ELR (cell line): ENCODE results near the gene CAMKK1.

ENCODE experiments used
- DNase-seq: peaks from one replicate; pipeline ENCODE4 v3.0.0-alpha.2; 2015; ENCODE audit warnings: low read depth

CAMKK1 gene

DNA sequence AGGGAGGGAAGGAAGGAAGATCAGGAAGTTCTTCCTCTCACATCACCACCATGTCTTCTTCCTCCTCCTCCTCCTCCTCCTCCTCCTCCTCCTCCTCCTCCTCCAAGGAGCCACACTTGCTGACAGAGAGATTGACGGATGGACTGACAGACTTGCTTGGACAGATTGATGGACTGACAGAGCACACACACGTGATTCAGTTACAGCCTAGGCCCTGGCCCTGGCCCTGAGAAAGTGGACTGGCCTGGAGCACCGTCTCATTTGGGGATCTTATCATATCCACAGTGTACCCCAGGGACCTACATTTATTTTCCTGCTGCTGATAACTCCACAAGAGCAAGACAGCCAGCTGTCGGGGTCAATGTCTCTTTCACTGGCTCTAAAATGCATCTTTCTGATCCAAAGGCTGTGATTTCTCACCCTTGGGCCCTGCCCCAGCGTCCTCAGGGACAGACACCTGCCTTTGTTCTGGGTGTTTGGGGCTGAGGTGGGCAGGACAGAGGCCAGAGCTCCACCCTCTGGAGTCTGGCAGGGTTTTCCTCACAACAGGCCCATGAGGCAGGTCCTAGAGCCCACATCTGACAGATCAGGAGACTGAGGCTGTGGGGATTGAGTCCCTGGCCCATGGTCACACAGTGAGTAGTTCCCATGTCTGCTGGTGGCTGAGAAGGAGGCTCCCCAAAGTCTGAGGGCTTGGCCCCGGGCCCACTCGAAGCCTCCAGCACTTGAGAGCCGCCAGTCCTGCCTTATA, 25.7 kb upstream of the CAMKK1 start:
- DNase-seq: no peak

DNA sequence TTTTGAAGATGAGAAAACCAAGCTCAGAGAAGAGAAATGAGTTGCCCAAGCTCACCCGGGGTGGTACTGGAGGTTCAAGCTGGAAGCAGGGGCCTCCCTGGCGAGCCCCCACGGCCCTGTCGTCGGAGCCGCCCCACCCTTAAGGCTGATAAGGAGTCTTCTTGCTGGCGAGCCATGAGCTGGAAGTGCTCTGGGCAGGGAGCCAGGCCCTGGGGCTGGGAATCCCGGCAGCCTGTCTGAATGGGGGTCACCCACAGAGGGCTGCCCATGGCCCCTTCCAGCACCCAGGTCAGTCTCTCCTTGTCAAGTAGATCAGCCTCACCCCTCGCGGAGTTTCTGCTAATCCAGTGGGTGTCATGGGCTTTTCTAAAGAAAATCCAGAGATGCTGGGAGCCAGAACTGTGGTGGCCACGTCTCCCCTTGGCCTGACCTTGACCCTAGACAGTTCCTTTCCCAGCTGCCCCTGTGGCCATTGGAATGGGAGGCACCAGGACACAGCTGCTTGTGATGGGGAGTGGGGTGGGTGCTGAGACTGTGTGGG, 24.6 kb upstream of the CAMKK1 start:
- DNase-seq: peak; percentile 25

DNA sequence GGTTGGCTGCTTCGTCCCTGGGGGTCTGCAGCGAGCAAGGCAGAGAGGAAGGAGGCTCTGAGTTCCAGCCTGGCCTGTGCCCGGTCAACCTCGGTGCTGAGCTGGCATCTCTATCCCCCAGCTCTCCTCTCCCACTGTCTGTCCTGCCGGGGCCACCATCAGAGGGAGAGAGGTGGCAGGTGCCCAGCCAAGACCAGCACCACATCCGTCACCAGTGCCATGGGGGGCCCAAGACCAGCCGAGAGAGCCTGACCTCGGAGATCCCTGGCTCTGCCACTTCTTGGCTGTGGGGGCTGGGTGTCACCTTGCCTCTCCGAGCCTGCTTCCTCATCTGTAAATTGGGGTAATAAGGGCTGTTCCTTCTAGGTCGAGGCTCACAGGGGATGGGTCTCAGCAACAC, 24.0 kb upstream of the CAMKK1 start:
- DNase-seq: no peak

DNA sequence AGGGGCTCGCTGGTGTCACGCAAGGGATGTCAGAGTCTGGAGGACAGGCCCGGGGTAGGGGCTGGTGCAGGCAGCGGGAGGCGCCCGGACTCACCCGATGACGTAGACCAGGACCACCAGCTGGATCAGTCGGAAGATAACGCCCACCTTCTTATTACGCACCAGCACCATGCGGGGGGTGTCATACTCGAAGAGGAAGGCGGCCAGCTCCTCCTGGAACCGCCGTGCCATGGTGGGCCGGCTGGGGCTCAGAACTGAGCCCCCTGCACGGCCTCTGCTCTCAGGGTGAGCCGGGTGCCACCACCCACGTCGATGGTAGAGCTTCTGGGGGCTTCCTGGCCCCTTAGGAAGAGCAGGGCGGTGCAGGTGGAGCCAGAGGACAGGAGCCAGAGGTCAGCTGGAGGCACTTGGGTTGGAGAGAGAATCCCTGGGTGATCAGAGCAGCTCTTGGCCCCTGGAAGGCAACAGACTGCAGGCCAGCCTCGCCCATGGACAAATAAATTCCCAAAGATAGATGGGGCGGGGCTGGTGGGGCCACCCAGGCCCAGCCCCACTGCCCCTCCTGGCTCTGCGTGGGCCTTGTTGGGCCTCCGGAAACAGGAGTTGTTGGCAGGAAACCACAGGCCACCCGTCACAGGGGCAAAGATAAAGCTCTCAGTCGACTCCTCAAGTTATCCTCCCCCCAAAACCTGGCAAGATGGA, 23.3 kb upstream of the CAMKK1 start, which contains the start of gene P2RX1:
P2RX1 (minus strand) TSS at position 471 of the 702 bp plus-strand sequence; CDS start at position 231, 240 bp downstream.
- no peak for DNase-seq

DNA sequence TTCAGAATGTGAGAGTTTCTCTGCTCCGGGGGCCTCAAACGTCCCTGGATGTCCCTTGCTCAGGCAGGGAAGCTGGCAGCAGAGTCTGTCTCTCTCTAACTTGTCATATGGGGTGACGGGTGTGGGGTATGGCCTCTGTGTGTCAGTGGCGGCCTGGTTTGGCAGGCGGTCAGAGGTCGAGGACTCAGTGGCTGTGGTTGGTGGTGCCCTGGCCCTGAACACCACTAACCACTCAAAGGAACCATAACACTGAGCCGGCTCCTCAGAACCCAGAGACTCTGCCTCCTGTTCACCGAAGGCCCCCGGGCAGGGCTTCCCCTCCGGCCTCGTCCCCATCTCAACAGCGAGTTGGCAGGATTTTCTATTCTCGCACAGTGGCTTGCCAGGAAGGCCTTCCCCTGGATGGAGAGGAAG, 22.7 kb upstream of the CAMKK1 start:
- DNase-seq: no peak

DNA sequence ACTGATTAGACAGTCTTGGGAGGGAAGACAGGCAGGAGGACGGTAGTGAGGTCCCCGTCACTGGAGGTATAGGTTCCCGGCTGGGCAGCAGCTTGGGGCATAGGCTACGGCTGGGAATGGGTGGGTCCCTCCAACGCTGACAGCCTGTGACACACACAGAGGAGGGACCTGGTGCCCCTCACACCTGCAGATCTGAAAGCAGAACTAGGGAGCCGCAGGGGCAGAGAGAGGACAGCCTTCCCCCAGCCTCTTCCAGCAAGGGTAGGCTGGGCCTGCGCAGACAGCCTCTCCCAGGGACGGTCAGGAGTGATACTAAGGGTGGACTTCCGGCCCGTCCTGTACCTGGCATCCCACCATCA, 21.4 kb upstream of the CAMKK1 start:
- no peak for DNase-seq

DNA sequence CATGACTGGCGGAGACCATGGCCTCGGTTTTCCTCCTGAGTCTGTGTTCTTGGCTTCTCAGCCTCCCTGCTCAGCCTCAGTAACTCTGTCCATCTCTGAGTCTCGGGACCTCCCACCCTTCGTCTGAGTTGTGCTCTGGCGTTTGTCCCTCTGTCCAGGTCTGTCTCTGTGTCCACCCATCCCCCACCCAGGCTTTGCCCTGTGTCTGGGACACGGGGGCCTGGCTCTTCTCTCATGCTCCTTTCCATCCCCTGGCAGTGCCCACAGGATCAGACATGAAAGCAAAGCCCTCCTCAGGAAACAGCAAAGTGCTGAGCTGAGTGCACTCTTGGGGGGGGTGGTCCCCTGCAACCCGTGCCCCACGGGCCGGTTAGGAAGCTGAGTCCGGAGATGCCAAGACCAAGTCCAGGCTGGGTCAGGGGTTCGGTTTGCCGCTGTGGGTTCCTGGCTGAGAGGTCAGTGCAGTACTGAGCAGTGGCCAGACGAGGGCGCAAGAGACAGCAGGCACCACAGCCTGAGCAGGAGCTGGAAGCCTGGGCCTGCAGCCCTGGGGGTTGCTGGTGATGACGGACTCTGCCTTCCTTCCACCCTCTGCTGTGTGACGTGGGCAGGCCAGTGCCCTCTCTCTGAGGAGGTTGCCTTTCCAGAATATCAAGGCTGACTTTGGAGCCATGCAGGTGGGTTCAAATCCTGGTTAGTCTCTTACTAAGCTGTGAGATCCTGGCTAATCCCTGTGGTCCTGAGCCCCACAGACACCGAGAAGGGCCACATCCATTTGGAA, 20.9 kb upstream of the CAMKK1 start:
- peak; percentile 82 for DNase-seq

DNA sequence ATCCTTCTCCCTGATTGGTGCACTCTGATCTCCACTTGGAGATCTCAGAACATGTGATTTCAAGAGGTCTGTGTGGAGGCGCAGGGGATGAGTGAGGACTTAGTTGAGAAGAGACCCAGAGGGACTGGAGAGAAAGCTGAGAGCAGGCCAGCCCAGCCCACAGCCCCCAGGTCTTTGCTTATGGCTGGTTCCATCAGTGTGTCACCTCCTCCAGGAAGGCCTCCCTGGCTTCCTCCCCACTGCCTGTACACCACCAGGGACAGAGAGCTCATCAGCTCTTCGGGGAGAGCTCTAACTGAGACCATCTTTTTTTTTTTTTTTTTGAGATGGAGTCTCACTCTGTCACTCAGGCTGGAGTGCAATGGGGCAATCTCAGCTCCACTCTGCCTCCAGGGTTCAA, 20.0 kb upstream of the CAMKK1 start:
- DNase-seq: no peak

DNA sequence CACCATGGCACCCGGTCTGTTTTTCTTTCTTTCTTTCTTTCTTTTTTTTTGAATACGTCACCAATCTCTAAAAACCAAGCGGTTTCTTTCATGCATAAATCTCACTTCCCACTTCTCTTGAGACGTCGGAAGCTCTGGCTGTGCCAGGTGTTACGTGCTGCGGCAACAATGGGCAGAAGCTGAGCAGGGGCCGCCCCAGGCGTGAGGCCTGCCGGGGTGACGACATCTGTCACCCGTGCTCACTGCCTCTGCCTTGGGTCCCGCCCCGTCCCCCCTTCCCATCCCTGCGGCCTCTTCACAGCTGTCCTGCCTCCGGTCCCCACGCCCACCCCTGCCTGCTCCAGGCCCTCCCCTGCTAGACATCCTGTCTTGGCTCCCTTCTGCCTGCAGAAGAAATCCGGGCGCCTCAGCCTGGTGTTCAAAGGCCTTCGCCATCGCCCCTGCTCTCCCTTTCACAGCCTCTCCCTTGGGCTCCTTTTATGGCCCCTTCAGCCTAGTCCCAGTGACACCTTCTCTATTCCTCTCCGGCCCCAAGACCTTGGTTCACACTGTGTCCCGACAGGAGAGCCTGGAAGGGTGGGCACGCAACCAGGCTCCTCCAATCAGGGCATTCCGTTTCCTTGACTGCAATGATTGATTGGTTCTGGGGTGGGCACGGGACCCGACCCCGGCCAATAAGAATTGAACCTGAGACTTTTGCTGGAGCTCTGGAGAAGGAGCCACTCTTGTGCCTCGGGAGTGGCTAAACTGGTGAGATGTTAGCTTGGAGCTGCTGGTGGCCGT, 18.6 kb upstream of the CAMKK1 start:
- DNase-seq: no peak

DNA sequence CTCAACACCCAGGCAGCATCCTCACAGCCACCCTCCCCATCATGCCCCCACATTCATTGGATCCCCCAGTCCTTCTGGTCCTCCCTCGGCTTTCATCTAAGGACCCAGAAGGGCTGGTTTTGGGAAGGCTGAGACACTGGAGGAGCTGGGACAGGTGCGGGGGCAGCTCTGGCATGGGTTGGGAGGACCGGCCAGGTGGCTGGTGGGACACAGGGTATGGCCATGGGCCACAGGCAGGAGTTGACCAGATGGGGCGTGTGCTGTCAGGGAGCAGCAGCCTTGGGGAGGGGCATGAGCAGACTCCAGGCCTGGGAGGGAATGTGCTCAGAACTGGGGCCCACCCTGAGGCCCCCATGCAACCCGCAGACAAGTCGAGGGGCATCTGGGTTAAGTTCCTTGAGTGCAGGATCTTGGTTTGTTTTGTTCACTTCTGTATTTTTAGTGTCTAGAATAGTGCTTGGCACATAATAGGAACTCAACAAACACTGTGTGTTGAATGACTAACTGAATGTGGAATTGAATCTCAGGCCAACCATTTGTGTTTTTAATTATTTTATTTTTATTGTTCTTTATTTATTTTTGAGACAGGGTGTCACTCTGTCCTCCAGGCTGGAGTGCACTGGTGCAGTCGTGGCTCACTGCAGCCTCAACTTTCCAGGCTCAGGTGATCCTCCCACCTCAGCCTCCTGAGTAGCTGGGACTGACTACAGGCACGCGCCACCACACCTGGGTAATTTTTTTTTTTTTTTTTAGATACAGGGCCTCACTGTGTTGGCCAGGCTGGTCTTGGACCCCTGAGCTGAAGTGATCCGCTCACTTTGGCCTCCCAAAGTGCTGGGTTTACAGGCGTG, 17.8 kb upstream of the CAMKK1 start:
- no peak for DNase-seq

DNA sequence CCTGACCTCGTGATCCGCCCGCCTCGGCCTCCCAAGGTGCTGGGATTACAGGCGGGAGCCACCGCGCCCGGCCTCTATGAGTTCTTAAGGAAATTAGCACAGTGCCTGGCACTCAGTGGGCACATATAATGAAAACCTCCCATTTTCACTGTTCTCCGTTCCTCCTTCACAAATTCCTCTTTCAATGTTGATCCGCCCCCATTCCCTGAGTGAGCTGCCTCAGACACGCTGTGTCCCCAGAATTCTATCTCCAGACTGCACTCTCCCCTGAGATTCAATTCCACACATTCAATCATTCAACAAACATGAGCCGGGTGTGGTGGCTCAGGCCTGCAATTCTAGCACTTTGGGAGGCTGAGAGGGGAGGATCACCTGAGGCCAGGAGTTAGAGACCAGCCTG, 16.4 kb upstream of the CAMKK1 start:
- DNase-seq: no peak

DNA sequence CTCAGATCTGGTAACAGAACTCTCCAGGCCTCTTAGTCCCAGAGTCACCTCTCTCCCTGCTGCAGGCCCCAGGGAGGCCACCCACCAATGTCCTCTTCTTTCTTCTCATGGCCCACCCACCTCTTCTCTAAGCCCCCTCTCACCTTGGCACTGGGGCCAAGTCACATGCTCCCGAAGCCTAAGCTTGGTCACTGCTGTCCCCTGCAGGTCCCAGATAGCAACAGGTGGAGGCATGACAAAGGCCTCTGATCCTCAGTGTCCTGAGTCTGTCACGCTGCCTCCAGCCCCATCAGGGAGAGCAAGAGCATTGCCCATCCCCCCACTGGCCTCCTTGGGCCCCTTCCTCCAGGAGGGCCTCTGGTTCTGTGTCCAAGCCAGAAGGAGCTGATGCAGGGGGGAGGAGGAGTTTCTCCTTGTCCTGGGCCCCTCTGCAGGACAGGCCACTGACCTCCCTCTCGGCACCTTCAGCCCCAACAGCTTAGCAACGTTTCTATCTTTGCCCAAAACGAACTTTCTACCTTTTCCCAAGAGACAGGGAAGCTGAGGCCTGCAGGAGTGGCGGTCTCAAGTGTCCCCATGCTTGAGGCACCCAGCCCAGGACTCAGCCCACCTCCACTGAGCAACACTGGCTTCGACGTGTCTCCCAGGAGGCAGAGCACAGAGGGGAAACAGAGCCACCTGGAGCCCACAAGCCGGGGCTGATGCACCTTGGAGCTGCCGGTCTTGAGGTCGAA, 14.8 kb upstream of the CAMKK1 start:
- DNase-seq: no peak

DNA sequence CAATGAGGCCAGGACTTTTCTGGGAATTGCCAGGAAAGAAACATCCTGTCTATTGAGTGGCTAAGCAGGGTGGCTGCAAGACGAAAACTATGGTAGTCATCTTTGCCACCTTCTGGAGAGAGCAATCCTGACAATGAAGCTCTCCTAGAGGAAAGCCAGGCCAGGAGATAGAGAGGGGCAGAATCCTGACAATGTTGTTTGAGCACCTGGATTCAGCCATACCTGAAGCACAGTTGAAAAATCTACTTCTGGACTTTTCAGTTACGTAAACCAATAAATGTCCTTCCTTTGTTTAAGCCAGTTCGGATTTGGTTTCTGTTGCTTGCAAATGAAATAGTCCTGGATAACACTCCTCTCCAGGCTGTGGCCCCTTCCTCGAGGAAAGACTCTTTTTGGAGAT, 14.0 kb upstream of the CAMKK1 start:
- DNase-seq: no peak

DNA sequence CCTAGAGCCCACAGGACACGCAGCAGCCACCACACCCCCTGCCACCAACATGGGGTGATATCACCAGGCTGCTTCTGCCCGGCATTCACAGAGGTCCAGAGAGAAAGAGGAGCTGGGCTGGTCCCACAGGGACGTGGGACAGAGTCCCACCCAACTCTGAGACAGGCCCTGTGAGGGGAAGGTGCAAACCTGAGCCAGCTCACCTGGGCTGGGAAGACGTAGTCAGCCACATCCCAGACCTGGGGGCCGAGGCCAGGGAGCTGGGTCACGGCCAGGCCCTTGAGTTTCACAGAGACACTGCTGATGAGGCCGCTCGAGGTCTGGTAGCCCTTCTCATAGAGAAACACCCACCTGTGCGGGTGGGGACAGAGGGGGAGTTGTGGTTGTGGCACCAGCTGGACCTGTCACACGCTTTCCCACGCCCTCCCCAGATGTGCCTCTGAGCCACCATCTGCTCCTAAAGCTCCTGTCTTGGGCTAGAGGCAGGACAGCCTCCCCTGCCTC, 12.2 kb upstream of the CAMKK1 start:
- DNase-seq: no peak

DNA sequence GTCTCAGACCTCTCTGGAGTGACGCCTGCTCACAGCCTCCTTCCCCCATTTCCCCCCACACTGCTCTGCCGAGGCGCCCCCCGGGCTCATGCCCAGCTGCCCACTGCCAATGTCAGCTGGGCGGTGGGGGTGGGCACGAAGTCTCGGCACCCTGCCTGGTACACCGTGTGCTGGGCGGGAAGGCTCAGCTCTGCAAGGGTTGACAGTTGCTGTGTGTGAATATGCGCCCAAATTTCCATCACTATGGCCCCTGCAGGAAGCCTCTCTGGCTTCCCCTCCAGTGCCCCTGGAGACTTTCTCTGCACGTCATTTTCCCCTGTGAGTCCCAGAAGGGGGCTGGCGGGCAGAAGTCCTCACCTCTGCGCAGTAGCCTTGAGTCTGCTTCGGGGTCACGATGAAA, 11.6 kb upstream of the CAMKK1 start:
- DNase-seq: no peak

DNA sequence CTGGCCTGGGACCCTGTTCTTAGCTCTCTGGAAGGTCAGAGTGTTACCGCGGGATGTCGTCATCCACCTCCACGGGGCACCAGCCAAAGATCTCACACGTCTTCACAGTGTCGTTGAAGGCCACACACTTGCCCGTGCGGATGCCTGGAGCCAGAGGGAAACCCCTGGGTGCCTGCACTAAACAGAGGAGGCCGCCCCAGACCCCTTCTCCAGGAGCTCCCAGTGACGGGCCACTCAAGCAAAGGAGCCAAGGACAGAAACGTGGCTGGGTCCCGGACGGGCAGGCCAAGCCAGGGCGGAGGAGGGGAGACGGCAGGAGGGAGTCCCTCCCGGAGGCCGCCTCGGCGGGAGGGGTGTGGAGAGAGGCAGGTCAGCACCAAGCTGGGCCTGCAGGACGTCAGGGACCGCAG, 11.0 kb upstream of the CAMKK1 start:
- no peak for DNase-seq

DNA sequence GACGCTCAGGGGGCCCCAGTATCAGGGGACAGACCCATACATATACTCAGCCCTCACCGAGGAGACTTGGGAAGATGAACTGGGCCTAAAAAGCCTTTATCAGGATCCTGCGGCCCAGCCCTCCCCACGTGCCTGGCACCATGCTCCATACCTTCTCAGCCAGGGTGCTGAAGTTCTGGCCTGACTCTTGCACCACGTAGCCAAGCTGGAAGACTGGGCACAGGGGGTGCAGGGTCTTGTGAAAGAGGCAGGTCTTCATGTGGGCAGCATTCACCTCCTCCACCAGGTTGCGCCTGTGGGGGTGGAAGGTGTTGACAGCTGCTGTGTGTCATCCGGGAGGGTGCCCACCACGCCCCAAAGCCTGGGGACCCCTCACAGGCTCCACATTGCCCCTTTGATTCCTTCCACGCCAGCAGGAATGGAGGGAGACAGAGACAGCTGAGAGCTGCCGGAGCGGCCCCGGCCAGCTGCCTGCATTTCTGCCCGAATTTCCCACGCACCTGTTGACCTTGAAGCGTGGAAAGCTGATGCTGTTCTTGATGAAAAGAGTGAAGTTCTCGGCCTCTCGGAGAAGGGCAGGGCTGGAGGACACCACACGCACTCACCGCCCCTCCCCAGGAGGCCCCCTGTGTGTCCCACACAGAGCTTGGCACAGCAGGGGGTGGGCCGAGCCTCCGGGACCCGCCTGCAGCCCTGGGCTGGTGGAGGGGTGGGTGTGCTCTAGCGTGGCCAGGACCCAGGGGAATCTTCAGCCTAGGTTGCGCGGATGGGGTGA, 10.4 kb upstream of the CAMKK1 start:
- no peak for DNase-seq

DNA sequence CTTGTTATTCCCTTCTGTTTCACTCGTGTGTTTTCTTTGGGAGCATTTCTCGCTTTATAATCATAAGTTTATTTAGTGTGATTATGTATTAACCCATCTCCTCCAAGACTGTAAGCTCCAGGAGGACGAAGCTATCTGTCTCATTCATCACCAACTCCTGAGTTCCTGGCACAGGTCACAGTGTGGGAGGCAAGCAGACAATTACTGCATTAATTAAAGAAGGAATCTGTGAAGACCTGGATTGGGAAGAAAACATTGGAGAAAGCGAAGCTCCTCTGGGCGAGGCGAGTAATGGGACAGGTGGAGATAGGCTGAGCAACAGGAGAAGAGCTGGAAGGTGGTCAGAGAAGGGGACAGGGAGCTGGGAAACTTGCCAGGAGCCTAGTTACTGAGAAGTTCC, 7.8 kb upstream of the CAMKK1 start:
- DNase-seq: no peak

DNA sequence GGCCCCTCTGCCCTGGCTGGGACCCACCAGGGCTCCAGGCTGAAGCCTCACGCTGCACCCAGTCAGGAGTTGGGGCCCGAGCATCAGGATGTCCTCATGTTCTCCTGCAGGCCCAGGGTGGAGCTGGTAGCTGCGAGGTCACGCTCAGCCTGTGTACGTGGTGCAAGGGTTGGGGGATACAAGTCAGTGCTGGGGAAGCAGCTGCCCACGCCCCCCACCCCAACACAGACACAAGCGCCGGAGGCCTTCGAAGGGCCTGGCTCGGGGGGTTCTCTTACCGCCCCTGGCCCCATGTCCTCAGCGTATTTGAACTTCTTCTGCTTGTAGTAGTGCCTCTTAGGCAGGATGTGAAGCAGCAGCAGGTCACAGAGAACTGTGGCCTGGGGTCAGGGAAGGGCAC, 4.9 kb upstream of the CAMKK1 start:
- no peak for DNase-seq

DNA sequence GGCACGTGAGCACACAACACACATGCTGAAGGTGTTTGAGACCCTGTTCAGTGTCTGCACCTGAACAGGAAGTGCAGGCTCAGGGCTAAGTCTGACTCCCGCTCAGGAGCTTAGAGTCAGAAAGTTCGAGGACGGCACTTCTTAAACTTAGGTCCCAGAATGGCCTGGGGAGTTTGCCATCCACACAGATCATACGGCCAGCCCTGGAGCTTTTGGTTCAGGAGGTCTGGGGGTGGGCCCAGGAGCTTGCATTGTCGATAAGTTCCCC, 4.0 kb upstream of the CAMKK1 start:
- DNase-seq: no peak
